Body of pancreas (tissue), 4 donors: ENCODE data around the gene ITM2C. TPM values are rescaled to one million over a fixed set of nuclear protein-coding genes. Genes with fewer than 3 reads are reported as not detected.

Source experiments
- ATAC-seq: fragments of 150-250 bp; one replicate; pipeline ENCODE4 v1.9.1; 2016
- DNase-seq, 4 donors: peaks; one replicate each; pipeline ENCODE4 v3.0.0-alpha.2; 2019
- H3K27ac ChIP-seq, 4 donors: fragments of 200-600 bp; sonication (generic); 1 replicate in 3 of 4; 2 replicates in 1 of 4; pipeline versions ENCODE4 v1.5.1 to v1.6.1; 2016 to 2019; ENCODE audit warnings: mild to moderate bottlenecking in 1 of 4, mixed read lengths in 1 of 4, moderate library complexity in 1 of 4
- H3K27me3 ChIP-seq, 2 donors: fragments of 200-600 bp; sonication (generic); one replicate each; pipeline ENCODE4 v1.6.0; 2016; ENCODE audit warnings: mild to moderate bottlenecking in 1 of 2
- H3K36me3 ChIP-seq, 2 donors: fragments of 200-600 bp; sonication (generic); replicated peaks in 1 of 2; 2 replicates each; pipeline ENCODE4 v1.5.1; 2016; ENCODE audit warnings: low read depth in 2 of 2; ENCODE audit not compliant: insufficient read depth in 1 of 2
- H3K4me1 ChIP-seq: fragments of 200-600 bp; sonication (generic); one replicate; pipeline ENCODE4 v1.6.0; 2016
- H3K4me3 ChIP-seq, 2 donors: fragments of 200-600 bp; sonication (generic); 1 replicate in 1 of 2; 2 replicates in 1 of 2; pipeline ENCODE4 v1.5.1; 2016 to 2019
- H3K9me3 ChIP-seq, 3 donors: fragments of 200-600 bp; sonication (generic); 1 replicate in 2 of 3; 2 replicates in 1 of 3; pipeline ENCODE4 v1.5.1; 2016
- POLR2A ChIP-seq, 3 donors: fragments of 450-650 bp; IDR thresholded peaks; one replicate each; pipeline ENCODE4 v1.6.1; 2016; ENCODE audit warnings: antibody characterized with exemption in 3 of 3, mild to moderate bottlenecking in 2 of 3
- WGBS, 2 donors: methylation state at CpG; one replicate each; pipeline ENCODE4 v1.1.5; 2017; 5-methylcytosine and 5-hydroxymethylcytosine counted together
- intact Hi-C: fragments of 100-400 bp; cut with DNase I; formaldehyde crosslinking; loops from one replicate; pipeline ENCODE4 v1.15.1; 2023
- total RNA-seq, 2 donors: library from RNA; depleted of rRNA; stranded (reverse); fragments of >200 nt; gene quantifications; one replicate each; pipeline ENCODE4 v1.1.0, GENCODE V29; 2016
- TF ChIP-seq, protein P1 (sequence below), 7 experiments: fragments of 450-650 bp in 4 of 7; fragments of 200-600 bp in 3 of 7; sonication (generic) in 3 of 7; IDR thresholded peaks; one replicate each; pipeline ENCODE4 v1.5.1; 2016 to 2019; ENCODE audit warnings: antibody characterized with exemption in 7 of 7

Gene ITM2C
- total RNA-seq, 2 donors from 2014 or later, result 32.9 to 43.8 TPM

DNA sequence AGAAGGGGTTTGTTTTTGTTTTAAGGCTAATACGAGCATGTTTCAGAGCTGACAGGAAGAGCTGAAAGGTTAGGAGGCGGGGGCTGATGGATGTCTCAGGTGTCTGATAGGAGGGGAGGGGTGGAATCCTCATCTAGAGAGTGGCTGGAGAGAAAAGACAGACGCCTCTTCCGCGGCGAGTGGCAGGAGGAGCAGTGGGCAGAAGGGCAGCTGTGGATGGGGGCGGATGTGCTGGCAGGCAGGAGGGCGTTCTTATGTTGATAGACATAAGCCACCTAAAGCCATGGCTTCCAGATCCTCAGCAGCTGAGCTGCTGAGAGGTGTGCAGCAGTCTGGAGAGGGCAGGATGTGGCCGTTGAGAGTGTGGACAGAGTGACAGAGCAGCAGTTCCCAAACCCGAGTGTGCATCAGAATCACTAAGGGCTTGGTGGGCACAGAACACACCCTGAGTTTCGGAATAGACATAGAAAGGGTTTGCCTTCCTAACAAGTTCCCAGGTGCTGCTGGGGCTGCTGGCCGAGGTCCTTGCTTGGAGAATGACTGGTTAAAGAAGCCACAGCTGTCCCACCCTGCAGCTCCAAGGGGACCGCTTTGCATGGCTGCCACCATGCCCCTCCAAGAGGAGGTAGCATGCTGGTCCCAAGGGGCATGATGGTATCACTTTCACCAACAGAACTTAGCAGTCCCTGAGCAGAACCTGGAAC lies 3.0 kb upstream of the ITM2C start:
- H3K4me1 ChIP-seq, result peaks cover 23% of the 10 kb centered on the region
- 38 to 42% methylated on average over 12 to 13 of the region's 13 CpGs for WGBS, 2 donors
- H3K27ac ChIP-seq, result no peak overlapping the region
- intact Hi-C loops, result no loop called here
- H3K36me3 ChIP-seq, result no peaks in the 10 kb centered on the region
- TF ChIP-seq POLR2A (IDR thresholded peaks at IDR 0.05), result no peak
- TF ChIP-seq, protein P1, sequence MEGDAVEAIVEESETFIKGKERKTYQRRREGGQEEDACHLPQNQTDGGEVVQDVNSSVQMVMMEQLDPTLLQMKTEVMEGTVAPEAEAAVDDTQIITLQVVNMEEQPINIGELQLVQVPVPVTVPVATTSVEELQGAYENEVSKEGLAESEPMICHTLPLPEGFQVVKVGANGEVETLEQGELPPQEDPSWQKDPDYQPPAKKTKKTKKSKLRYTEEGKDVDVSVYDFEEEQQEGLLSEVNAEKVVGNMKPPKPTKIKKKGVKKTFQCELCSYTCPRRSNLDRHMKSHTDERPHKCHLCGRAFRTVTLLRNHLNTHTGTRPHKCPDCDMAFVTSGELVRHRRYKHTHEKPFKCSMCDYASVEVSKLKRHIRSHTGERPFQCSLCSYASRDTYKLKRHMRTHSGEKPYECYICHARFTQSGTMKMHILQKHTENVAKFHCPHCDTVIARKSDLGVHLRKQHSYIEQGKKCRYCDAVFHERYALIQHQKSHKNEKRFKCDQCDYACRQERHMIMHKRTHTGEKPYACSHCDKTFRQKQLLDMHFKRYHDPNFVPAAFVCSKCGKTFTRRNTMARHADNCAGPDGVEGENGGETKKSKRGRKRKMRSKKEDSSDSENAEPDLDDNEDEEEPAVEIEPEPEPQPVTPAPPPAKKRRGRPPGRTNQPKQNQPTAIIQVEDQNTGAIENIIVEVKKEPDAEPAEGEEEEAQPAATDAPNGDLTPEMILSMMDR (IDR thresholded peaks at IDR 0.05), result no peak
- H3K4me3 ChIP-seq, result no peak overlapping the region
- DNase-seq (no peak), ATAC-seq (no peak)
- no peaks in the 10 kb centered on the region for H3K9me3 ChIP-seq
- H3K27me3 ChIP-seq, result no peaks in the 10 kb centered on the region

DNA sequence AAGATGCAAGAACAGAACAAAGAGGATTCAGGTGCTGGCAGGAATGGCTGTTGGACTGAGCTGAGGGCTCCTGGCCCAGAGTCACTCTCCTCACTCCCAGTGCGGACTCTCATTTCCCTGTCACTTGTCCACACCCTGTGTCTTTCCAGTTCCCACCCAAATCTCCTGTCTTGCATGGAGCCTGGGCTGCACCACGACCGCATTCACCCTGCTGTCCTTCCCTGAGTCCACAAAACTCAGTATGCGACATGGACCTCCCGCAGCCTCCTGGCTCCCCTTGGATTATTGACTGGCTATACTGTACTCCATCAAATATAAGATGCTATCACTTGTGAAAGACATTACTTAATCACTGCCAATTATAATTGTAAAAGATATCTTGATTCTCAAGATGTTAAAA lies 2.5 kb upstream of the ITM2C start:
- WGBS, 2 donors, result 83 to 85% methylated on average over 5 of the region's 5 CpGs

DNA sequence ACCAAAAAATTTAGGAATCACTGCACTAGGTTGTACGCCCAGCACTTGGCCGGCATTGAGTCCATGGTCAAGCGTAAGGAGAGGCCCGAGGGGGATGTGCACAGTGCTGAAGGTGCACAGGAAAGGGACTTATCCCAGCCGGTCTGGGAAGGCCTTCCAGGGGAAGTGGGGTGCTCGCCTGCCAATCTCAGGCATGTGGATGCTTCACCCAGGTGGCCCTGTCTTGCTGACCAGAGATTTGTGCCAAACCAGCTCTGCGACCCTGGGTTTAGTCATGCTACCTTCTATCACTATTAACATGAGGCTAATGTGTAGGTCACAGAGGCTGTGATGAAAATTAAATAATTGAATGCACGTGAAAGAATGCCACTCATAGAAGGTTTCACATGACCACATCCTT lies 1.7 kb upstream of the ITM2C start:
- ATAC-seq (no peak), DNase-seq (no peak)
- peaks cover 34% of the 10 kb centered on the region for H3K4me1 ChIP-seq
- no peaks in the 10 kb centered on the region for H3K9me3 ChIP-seq
- H3K27me3 ChIP-seq, result no peaks in the 10 kb centered on the region
- intact Hi-C loops, result no loop called here
- 61 to 78% methylated on average over 8 of the region's 8 CpGs for WGBS, 2 donors
- no peaks in the 10 kb centered on the region for H3K36me3 ChIP-seq
- H3K27ac ChIP-seq, result no peak overlapping the region
- no peak for TF ChIP-seq POLR2A (IDR thresholded peaks at IDR 0.05)
- TF ChIP-seq, protein P1 (IDR thresholded peaks at IDR 0.05), result no peak
- H3K4me3 ChIP-seq, result no peak overlapping the region

More for the DNA sequence above, 2.5 kb upstream of the ITM2C start:
- Histone ChIP-seq H3K4me1 (peaks cover 29% of the 10 kb centered on the region), H3K9me3 (no peaks in the 10 kb centered on the region), H3K36me3 (no peaks in the 10 kb centered on the region), H3K27me3 (no peaks in the 10 kb centered on the region), H3K4me3 (no peak overlapping the region), H3K27ac (no peak overlapping the region)
- no peak for DNase-seq
- intact Hi-C loops, result no loop called here
- TF ChIP-seq, protein P1 (IDR thresholded peaks at IDR 0.05), result no peak
- no peak for TF ChIP-seq POLR2A (IDR thresholded peaks at IDR 0.05)
- no peak for ATAC-seq

DNA sequence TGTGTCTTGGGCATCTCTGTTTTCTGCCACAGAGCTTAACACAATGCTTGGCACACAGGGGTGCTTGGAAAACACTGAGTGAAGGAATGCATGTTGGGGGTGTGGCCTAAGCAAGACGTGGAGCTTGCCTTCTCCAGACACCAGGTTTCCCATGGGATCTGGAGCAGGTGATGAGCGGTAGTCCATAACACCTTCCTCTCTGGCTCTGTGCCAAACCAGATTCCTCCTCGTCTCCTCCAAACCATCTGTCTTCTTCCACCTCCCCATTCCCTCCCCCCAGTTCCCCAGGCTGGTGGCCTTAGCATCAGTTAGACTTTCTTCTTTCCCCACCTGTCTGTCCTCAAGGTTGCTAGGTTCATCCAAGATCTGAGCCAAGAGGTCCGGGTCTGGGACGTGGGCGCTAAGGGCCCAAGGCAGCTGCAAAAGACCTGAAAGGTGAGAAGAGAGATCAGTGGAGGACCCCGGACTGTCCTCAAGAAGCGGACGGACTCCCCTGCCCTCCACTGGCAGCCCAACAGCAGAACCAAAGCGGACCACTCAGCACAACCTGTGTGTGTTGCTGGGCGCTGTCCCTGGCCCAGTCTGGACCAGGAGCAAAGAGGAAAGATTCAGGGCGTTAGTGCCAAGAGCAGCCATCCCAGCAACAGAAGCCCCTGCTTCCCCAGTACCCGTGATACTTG lies 1.2 kb upstream of the ITM2C start:
- Histone ChIP-seq H3K9me3 (no peaks in the 10 kb centered on the region), H3K4me3 (no peak overlapping the region), H3K27me3 (no peaks in the 10 kb centered on the region), H3K27ac (no peak overlapping the region), H3K36me3 (no peaks in the 10 kb centered on the region), H3K4me1 (peaks cover 39% of the 10 kb centered on the region)
- 59 to 74% methylated on average over 10 to 13 of the region's 13 CpGs for WGBS, 2 donors
- ATAC-seq, result no peak
- intact Hi-C loops, result no loop called here
- DNase-seq, result no peak
- TF ChIP-seq, protein P1 (IDR thresholded peaks at IDR 0.05), result no peak
- no peak for TF ChIP-seq POLR2A (IDR thresholded peaks at IDR 0.05)
